Ramos (cell line): ENCODE data around the gene CDH4.

Source experiments
- in situ Hi-C: fragments of 300-500 bp; cut with MboI; formaldehyde crosslinking; loops from one replicate; pipeline ENCODE4 v1.14.3; 2022; ENCODE audit warnings: low sequenced_read_pairs; ENCODE audit not compliant: unreplicated experiment

Gene CDH4

DNA sequence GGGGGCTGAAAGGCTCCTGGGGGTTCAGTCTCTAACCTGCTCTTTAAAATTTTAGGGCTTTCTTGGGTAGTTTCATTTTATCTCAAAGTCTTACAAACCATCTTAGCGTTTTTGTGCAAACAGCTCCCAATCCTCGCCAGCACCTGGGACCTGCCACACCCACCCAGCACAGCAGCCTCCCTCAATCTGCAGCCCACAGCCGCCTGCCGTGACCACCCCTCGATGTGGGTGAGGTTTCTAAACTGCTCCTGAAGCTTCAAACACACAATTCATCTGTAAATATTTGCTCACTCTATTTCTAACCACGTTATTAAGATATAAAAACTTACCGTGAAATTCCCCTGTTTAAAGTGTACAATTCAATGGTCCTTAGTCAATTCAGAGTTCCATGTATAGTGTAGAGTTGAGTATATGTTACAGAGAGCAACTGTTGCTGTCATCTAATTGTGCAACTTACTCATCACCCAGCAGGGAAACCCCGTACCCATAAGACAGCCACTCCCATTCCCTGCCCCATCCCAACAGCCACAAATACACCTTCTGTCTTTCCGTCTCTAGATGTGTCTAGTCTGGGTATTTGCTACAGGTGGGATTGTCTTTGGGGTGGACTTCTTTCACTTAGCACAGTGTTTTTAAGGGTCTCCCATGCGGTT is 432.6 kb downstream of the CDH4 start:
- in situ Hi-C loops = no loop called here

- in situ Hi-C loops = no loop called here
Observed at GRCh38 chr20:61685462-61685861, 433.4 kb downstream of the CDH4 start.

DNA sequence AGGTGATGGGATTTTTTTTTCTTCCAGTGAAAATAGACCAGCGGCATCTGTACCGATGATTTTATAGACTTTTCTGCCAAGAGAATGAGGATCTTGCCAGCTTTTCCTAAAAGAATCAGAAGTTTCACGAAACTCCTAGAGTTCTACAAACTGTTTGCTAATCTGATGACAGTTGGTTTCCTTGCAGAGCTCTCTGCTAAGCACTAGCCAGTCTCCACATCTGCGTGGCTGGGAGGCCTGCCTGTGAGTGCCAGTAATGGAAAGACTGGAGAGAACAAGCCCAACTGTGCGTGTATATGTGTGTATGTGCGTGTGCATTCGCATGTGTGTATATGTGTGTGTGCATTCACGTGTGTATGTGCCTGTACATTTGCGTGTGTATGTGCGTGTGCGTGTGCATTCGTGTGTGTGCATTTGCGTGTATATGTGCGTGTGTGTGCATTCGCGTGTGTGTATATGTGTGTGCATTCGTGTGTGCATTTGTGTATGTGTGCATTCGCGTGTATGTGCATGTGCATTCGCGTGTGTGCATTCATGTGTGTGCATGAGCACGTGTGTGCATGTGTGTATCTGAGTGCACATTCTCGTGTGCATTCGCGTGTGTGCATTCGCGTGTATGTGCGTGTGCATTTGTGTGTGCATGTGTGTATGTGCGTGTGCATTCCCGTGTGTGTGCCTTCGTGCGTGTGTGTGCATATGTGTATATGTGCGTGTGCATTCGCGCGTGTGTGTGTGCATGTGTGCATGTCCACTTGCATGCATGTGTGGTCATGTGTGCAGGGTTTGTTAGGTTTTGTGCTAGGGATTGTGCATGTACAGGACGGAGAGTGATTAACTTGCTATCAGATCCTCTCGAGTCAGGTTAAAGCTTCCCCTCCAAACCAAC is 434.2 kb downstream of the CDH4 start:
- in situ Hi-C loops = no loop called here

DNA sequence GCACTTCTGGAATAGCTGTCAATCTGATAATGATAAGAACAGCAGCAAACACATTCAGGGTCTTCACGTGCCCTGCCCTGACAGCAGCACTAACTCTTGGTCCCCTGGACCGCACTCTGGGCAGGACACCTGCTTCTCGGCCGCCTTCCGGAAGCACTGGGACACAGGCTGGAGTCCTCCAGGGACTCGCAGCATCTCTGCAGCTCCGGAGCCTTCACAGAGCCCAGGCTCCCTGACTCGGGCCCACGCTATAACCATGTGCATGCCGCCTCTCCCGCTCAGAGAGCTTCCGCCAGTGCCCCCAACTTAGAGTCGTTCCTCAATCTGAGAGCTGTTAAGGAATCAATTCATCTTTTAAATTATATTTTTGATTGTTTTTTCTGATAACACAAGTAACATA is 436.4 kb downstream of the CDH4 start:
- in situ Hi-C loops = no loop called here

DNA sequence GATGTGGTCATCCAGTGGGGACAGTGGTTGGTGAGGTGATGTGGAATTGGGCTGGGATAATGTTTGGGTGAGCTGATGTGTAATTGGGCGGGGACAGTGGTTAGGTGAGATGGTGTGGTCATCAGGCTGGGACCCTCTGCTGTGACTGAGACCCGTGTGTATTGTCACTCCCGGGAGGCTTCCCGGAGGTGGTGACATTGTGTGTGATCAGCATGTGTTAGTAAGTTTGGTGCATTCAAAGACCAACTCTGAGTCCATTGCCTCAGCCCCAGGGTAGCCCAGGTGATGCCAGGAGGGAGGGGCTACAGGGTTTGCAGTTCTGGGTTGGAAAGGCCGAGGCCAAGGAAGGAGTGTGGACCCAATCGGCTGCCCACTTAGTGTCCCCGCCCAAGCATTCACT is 438.1 kb downstream of the CDH4 start:
- in situ Hi-C loops = no loop called here

DNA sequence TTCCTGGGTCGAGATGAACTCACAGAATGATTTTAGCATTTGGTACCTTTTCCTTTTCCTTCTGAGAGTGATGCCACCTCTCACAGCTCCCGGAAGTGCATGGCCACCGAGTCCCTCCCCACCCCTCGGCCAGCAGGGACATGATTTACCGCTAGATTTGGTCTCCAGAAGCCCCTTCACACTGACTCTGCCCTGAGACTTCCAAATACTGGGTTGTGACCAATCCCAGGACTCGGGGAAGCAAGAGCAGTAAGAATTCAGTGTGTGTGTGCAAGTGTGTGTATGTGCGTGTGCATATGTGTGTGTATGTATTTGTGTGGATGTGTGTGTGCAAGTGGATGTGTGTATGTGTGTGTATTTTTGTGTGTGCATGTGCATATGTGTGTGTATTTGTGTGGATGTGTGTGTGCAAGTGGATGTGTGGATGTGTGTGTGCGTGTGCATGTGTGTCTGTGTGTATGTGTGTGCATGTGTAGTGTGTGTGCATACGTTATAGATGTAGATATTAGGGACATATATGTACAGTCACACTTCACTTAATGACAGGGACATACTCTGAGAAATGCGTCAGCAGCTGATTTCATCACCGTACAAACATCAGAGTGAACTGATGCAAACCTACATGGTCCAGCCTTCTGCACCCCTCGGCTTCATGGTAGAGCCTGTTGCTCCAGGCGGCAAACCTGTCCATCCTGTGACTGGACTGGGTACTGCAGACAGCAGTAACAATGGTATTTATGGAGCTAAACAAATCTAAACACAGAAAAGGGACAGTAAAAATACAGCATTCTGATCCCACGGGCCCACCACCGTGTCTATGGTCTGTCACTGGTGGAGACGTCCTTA is 439.2 kb downstream of the CDH4 start:
- in situ Hi-C loops = no loop called here

GRCh38 chr20:61691978-61692377 is 439.9 kb downstream of the CDH4 start:
- in situ Hi-C loops = no loop called here

- in situ Hi-C loops = no loop called here
Observed at GRCh38 chr20:61692479-61692878, 440.4 kb downstream of the CDH4 start.

DNA sequence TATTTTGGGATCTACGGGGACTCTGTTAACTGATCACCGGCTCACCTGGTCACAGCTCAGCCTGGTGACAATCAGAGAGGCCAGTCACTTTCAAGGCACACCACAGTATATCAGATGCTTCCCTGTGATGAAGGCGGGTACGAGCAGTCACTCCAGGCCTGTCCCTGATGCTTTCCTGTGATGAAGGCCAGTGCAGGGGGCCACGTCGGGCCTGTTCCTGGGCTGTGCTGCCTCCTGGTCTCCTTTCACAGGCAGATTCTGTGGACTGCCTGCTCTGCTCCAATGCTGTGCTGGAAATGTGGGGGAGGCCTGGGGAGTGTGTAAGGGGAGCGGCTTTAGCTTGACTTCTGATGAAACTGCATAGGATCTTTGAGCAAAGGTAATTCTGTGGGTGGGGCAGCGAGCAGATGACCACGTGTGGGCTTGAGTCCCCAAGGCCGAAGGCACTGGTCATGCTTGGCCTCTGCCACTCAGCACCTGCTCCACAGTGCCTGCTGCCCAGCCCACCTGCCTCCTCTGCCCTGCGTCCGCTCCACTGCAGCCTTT is 441.1 kb downstream of the CDH4 start:
- in situ Hi-C loops = no loop called here

DNA sequence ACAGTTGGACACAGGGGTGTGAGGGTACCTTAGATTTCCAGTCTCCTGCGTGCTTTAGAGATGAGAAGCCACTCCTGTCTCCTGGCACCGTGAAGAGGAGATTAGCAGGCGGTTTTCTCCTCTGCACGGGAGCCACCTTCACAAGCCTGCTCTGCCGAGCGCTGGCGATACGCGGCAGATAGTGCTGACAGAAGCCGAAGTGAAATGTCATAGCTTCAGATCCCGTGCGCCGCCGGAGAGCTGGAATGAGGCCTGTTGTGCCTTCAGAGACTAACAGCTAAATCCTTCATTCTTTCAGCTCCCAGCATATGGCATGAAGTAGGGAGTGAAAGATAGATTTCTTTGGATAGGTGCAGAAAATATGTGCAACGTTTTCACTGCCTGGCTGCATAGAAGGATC is 442.6 kb downstream of the CDH4 start:
- in situ Hi-C loops = no loop called here

DNA sequence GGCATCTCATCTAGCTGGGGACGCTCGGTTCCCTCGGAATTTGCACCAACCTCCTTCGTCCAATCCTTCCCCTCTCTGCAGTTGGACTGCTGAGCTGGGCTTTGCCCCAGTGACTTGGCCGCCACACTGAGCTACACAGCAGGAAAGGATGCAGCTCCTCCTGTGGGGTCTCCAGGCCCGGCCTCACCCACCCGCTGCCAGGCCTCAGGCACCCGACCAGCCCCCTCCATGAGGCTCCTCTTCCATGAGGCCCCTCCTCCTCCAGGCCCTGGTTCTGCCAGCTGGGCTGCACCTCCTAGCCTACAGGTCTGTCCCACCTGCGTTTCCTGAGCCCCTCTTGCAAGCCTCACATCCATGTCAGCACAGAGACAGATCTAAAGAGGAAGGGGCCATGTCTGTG is 443.7 kb downstream of the CDH4 start:
- in situ Hi-C loops = no loop called here

DNA sequence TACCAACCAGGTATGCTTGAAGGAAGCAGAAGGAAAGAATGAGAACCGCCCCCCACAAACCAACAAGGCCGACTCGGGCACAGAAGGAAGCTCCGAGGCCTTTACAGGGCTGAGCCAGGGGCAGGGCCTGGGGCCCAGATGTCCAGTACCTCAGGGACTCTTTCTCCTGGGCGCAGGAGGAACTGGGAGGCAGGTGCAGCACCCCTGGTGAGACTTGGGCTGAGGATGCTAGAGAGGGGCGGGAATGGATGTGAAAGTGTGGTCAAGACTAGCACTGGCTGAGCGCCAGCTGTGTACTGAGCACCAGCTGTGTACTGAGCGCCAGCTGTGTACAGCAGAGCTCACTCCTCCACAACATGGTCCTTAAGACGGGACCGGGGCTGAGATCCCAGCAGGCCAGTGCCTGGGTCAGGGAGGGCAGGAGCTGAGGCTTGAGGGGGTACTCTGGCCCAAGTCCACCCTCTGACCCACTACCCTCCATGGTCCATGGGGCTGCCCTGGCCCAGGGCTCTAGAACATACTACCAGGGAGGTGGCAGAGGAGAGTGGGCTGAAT is 444.2 kb downstream of the CDH4 start:
- in situ Hi-C loops = no loop called here

- in situ Hi-C loops = no loop called here
Observed at GRCh38 chr20:61697666-61698597, 445.9 kb downstream of the CDH4 start.

DNA sequence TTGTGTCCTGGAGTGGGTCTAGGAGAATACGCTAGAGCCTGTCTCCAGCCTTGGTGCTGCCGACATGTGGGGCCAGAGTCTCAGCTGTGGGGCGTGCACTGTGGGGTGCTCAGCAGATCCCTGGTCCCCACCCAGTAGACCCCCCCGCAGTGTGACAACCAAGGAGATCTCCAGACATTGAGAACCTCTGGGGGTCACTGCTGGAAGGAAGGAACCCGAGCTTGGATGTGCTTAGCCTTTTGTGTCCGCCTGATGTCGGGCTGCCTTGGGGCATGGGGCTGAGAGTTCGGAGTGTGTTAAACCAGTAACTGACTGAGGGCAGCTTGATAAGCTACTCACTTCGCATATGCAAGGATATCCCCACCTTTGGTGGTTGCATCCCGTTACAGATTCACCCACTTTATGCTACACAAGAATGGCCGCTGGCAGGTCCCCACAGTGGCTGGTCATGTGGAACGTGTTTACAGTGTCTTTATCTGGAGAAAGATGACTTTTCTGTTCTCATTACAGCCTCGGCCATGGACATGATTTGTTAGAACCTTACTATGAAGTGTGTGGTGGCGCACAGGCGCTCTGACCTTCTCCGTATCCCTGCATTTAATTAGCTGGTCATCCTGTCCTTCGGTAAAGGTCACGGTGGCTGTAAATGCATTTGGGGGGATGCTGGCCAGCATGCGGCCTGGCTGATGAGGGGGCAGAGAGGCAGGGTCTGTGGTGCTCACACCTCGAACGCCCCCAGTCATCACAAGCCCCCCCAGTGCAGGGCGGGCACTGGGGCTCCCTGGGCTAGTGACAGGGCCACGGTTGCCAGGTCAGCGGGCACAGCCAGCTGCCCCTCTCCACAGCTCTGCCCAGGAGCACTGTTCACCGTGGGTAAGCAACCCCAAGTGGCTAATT is 446.8 kb downstream of the CDH4 start:
- in situ Hi-C loops = no loop called here

DNA sequence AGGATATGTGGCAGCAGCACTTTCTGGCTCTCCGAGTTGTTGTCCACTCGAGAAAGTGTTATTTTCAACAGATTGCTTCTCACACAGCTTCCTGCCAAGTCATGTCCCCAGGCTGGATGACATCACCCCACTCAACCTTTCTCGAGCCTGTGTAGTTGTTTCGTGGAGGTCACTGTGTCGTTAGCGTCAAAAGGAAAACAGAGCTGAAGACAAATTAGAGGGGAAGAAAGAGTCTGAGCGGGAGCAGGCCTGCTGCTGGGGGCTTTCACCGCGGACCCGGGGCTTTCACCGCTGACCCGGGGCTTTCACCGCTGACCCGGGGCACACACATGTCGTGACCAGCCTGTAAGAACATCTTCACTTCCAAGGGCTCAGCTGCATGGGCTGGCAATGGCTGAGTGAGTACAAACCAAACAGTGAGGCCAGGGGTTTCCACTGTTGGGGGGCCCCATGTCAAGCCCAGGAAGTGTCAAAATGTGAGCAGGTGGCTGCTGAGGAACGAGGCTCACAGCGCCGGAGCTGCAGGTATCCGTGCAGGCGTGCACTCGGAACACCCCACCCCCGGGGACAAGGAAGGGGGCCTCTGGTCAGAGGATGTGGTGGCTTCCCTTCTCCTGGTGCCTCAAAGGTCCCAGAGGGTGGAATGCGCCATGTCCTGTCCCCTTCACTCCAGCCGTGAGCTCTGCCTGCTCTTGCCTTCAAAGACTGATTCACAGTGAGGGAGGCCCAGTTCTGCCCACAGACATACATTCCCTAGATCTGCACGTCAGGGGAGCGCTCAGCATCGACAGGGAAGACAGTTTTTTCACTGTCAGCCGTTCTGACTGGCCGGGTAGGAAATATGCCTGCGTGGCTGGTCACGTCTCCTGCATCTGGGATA is 447.7 kb downstream of the CDH4 start:
- in situ Hi-C loops = no loop called here

DNA sequence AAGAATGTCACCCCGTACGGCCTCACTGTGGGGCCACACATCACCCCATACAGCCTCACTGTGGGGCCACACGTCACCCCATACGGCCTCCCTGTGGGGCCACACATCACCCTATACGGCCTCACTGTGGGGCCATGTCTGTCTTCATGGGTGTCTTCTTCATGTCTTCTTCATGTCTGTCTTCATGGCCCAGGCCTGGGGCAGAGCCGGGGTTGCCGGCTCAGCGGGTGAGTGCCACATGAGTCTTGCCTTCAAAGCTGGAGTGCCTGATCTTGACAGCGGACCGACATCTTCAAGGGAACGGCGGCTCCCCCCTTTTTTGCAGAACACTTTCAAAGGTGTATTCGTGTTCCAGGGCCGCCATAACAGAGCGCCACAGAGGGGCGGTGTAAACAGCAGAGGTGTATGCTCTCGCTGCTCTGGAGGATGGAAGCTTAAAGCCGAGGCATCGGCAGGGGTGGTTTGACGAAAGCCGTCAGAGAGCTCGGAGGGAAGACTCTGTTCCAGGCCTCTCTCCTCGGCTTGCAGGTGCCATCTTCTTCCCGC is 448.6 kb downstream of the CDH4 start:
- in situ Hi-C loops = no loop called here

- in situ Hi-C loops = no loop called here
Observed at GRCh38 chr20:61701401-61701800, 449.3 kb downstream of the CDH4 start.
